ENCODE data around the gene RPS6KA2.

DNA sequence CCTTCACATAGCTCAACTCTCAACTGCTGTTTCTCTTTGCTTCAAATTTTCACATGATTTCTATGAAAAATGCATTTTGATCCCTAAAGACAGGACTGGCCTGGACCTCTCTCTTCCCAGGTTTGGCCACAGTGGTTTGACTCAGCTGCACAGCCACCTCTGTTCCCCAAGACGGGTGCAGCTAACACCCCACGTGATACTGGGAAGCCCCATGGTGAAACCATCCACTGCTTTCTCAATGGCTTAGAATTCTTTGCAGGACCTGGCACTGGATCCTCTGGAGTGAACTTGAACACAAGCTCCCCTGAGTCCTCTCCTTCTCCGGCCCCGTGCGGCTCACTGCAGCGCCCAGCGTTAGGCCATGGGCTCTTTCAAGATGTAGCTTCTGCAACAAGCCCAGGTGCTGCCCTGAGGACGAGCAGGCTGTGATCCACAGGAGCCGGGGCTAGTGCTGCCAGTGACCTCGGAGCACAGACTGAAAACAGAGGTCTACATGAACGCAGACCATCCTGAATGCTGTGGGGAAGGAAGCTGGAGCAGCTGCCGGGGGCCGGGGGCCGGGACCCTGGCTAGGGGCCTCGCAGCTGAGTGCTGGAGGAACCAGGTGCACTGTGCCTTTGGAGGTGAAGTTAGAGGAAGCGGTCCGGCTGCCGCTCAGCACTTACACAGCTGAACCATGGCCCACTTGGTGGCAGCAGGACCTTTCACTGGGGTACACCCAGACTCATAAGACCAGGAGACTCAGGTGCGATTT lies 185.5 kb downstream of the RPS6KA2 start:
- TF ChIP-seq, protein P1, sequence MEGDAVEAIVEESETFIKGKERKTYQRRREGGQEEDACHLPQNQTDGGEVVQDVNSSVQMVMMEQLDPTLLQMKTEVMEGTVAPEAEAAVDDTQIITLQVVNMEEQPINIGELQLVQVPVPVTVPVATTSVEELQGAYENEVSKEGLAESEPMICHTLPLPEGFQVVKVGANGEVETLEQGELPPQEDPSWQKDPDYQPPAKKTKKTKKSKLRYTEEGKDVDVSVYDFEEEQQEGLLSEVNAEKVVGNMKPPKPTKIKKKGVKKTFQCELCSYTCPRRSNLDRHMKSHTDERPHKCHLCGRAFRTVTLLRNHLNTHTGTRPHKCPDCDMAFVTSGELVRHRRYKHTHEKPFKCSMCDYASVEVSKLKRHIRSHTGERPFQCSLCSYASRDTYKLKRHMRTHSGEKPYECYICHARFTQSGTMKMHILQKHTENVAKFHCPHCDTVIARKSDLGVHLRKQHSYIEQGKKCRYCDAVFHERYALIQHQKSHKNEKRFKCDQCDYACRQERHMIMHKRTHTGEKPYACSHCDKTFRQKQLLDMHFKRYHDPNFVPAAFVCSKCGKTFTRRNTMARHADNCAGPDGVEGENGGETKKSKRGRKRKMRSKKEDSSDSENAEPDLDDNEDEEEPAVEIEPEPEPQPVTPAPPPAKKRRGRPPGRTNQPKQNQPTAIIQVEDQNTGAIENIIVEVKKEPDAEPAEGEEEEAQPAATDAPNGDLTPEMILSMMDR (conservative IDR thresholded peaks at IDR 0.05; ENCODE audit: low read depth in 2 of 2), result peak in 1 of 2 experiments; percentile 22; a peak in 2 of 4 replicates
- TF ChIP-seq POLR2AphosphoS5 (IDR thresholded peaks at IDR 0.05; ENCODE audit: low read depth), result no peak
- TF ChIP-seq EZH2phosphoT487 (IDR thresholded peaks at IDR 0.05; ENCODE audit: unreplicated experiment), result no peak
- TF ChIP-seq, protein P2, sequence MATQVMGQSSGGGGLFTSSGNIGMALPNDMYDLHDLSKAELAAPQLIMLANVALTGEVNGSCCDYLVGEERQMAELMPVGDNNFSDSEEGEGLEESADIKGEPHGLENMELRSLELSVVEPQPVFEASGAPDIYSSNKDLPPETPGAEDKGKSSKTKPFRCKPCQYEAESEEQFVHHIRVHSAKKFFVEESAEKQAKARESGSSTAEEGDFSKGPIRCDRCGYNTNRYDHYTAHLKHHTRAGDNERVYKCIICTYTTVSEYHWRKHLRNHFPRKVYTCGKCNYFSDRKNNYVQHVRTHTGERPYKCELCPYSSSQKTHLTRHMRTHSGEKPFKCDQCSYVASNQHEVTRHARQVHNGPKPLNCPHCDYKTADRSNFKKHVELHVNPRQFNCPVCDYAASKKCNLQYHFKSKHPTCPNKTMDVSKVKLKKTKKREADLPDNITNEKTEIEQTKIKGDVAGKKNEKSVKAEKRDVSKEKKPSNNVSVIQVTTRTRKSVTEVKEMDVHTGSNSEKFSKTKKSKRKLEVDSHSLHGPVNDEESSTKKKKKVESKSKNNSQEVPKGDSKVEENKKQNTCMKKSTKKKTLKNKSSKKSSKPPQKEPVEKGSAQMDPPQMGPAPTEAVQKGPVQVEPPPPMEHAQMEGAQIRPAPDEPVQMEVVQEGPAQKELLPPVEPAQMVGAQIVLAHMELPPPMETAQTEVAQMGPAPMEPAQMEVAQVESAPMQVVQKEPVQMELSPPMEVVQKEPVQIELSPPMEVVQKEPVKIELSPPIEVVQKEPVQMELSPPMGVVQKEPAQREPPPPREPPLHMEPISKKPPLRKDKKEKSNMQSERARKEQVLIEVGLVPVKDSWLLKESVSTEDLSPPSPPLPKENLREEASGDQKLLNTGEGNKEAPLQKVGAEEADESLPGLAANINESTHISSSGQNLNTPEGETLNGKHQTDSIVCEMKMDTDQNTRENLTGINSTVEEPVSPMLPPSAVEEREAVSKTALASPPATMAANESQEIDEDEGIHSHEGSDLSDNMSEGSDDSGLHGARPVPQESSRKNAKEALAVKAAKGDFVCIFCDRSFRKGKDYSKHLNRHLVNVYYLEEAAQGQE (IDR thresholded peaks at IDR 0.05; ENCODE audit: unreplicated experiment), result no peak
